IPS-15b (cell line): Measurements from ENCODE around the gene KRTAP5-7.

ENCODE experiments used
- H3K27me3 ChIP-seq: one replicate; pipeline ENCODE4 v1.6.1; 2013; ENCODE audit warnings: low read length; ENCODE audit not compliant: control insufficient read depth, insufficient read depth
- H3K36me3 ChIP-seq: one replicate; pipeline ENCODE4 v1.6.1; 2013; ENCODE audit warnings: low read length; ENCODE audit not compliant: control insufficient read depth, insufficient read depth
- H3K4me1 ChIP-seq: one replicate; pipeline ENCODE4 v1.6.1; 2013; ENCODE audit warnings: mild to moderate bottlenecking, low read length; ENCODE audit not compliant: control insufficient read depth, insufficient read depth
- H3K4me3 ChIP-seq: one replicate; pipeline ENCODE4 v1.5.1; 2013; ENCODE audit warnings: low read depth, low read length
- H3K9ac ChIP-seq: one replicate; pipeline ENCODE4 v1.6.1; 2013; ENCODE audit warnings: low read depth, mild to moderate bottlenecking, low read length
- H3K9me3 ChIP-seq: one replicate; pipeline ENCODE4 v1.6.1; 2013; ENCODE audit warnings: mild to moderate bottlenecking, low read length; ENCODE audit not compliant: control insufficient read depth, insufficient read depth

Gene KRTAP5-7

GRCh38 chr11:71486320-71486719 is 40.7 kb upstream of the KRTAP5-7 start:
- Histone ChIP-seq H3K9ac (no peak overlapping the region), H3K27me3 (no peaks in the 10 kb centered on the region), H3K36me3 (peaks cover 31% of the 10 kb centered on the region), H3K9me3 (no peaks in the 10 kb centered on the region), H3K4me1 (no peaks in the 10 kb centered on the region), H3K4me3 (no peak overlapping the region)

GRCh38 chr11:71488681-71489270 is 38.3 kb upstream of the KRTAP5-7 start:
- Histone ChIP-seq H3K9ac (no peak overlapping the region), H3K4me3 (no peak overlapping the region), H3K9me3 (no peaks in the 10 kb centered on the region), H3K36me3 (peaks cover 30% of the 10 kb centered on the region), H3K27me3 (no peaks in the 10 kb centered on the region), H3K4me1 (no peaks in the 10 kb centered on the region)

- no peaks in the 10 kb centered on the region for H3K27me3 ChIP-seq
- H3K9ac ChIP-seq: no peak overlapping the region
- no peaks in the 10 kb centered on the region for H3K9me3 ChIP-seq
- H3K4me1 ChIP-seq: no peaks in the 10 kb centered on the region
- no peak overlapping the region for H3K4me3 ChIP-seq
- H3K36me3 ChIP-seq: peaks cover 24% of the 10 kb centered on the region
These were observed 37.6 kb upstream of the KRTAP5-7 start for GRCh38 chr11:71489311-71490043.

GRCh38 chr11:71490044-71490730 is 36.9 kb upstream of the KRTAP5-7 start:
- no peaks in the 10 kb centered on the region for H3K9me3 ChIP-seq
- H3K4me3 ChIP-seq: no peak overlapping the region
- H3K27me3 ChIP-seq: no peaks in the 10 kb centered on the region
- H3K9ac ChIP-seq: no peak overlapping the region
- peaks cover 21% of the 10 kb centered on the region for H3K36me3 ChIP-seq
- H3K4me1 ChIP-seq: no peaks in the 10 kb centered on the region

GRCh38 chr11:71490731-71491390 is 36.2 kb upstream of the KRTAP5-7 start:
- Histone ChIP-seq H3K9ac (no peak overlapping the region), H3K4me3 (no peak overlapping the region), H3K27me3 (no peaks in the 10 kb centered on the region), H3K4me1 (no peaks in the 10 kb centered on the region), H3K9me3 (no peaks in the 10 kb centered on the region), H3K36me3 (peaks cover 21% of the 10 kb centered on the region)

GRCh38 chr11:71491531-71491930 is 35.5 kb upstream of the KRTAP5-7 start:
- Histone ChIP-seq H3K9me3 (no peaks in the 10 kb centered on the region), H3K4me3 (no peak overlapping the region), H3K36me3 (peaks cover 21% of the 10 kb centered on the region), H3K4me1 (no peaks in the 10 kb centered on the region), H3K9ac (no peak overlapping the region), H3K27me3 (no peaks in the 10 kb centered on the region)

GRCh38 chr11:71491940-71492339 is 35.1 kb upstream of the KRTAP5-7 start:
- H3K27me3 ChIP-seq: no peaks in the 10 kb centered on the region
- H3K9me3 ChIP-seq: no peaks in the 10 kb centered on the region
- no peak overlapping the region for H3K9ac ChIP-seq
- H3K36me3 ChIP-seq: peaks cover 21% of the 10 kb centered on the region
- H3K4me3 ChIP-seq: no peak overlapping the region
- no peaks in the 10 kb centered on the region for H3K4me1 ChIP-seq

GRCh38 chr11:71495286-71496230 is 31.5 kb upstream of the KRTAP5-7 start:
- no peaks in the 10 kb centered on the region for H3K4me1 ChIP-seq
- no peak overlapping the region for H3K9ac ChIP-seq
- no peaks in the 10 kb centered on the region for H3K9me3 ChIP-seq
- H3K4me3 ChIP-seq: no peak overlapping the region
- H3K27me3 ChIP-seq: no peaks in the 10 kb centered on the region
- H3K36me3 ChIP-seq: peaks cover 35% of the 10 kb centered on the region

GRCh38 chr11:71496421-71496820 is 30.6 kb upstream of the KRTAP5-7 start:
- Histone ChIP-seq H3K4me3 (no peak overlapping the region), H3K4me1 (no peaks in the 10 kb centered on the region), H3K9me3 (no peaks in the 10 kb centered on the region), H3K9ac (no peak overlapping the region), H3K36me3 (peaks cover 29% of the 10 kb centered on the region), H3K27me3 (no peaks in the 10 kb centered on the region)

GRCh38 chr11:71498091-71498490 is 29.0 kb upstream of the KRTAP5-7 start:
- Histone ChIP-seq H3K9ac (no peak overlapping the region), H3K36me3 (peaks cover 25% of the 10 kb centered on the region), H3K9me3 (no peaks in the 10 kb centered on the region), H3K4me1 (no peaks in the 10 kb centered on the region), H3K27me3 (no peaks in the 10 kb centered on the region), H3K4me3 (no peak overlapping the region)

- Histone ChIP-seq H3K9me3 (no peaks in the 10 kb centered on the region), H3K36me3 (peaks cover 25% of the 10 kb centered on the region), H3K4me1 (no peaks in the 10 kb centered on the region), H3K27me3 (no peaks in the 10 kb centered on the region), H3K9ac (no peak overlapping the region), H3K4me3 (no peak overlapping the region)
These were observed 27.9 kb upstream of the KRTAP5-7 start for GRCh38 chr11:71499125-71499524.
